A673 (cell line): ENCODE measurements around the gene DOCK8. TPM values are rescaled to one million over a fixed set of nuclear protein-coding genes. Genes with fewer than 3 reads are reported as not detected.

Source experiments
- BruUV-seq: library from RNA; stranded (reverse); fragments of 400-500 nt; replicated peaks from 2 replicates; lab custom pipeline; 2021; lab: Mats Ljungman, UMichigan
- CTCF ChIA-PET: fragments of 300-600 bp; sonication (Branson Sonifier 250); formaldehyde crosslinking; loops from one replicate; lab custom pipeline; 2022; ENCODE audit warnings: antibody characterized with exemption; lab: Charles Lee
- POLR2A ChIA-PET: fragments of 300-600 bp; sonication (Branson Sonifier 250); formaldehyde crosslinking; loops from one replicate; lab custom pipeline; 2022; ENCODE audit warnings: antibody characterized with exemption; ENCODE audit not compliant: low non-redundant PET; lab: Charles Lee
- DNase-seq: peaks from one replicate; pipeline ENCODE4 v3.0.0-alpha.2; 2015; ENCODE audit warnings: low spot score
- H3K27ac ChIP-seq: fragments of 200-600 bp; sonication (generic); 2 replicates; pipeline ENCODE4 v1.5.1; 2016; ENCODE audit warnings: mixed run types, low read depth, mild to moderate bottlenecking, mixed read lengths, antibody characterized with exemption, low read length; ENCODE audit not compliant: poor library complexity, severe bottlenecking
- H3K27me3 ChIP-seq: fragments of 200-600 bp; sonication (generic); replicated peaks from 2 replicates; pipeline ENCODE4 v1.6.1; 2017; ENCODE audit warnings: mixed run types, low read depth, mild to moderate bottlenecking, mixed read lengths, antibody characterized with exemption, low read length; ENCODE audit not compliant: insufficient read depth, poor library complexity
- H3K36me3 ChIP-seq: fragments of 200-600 bp; sonication (generic); 2 replicates; pipeline ENCODE4 v1.6.1; 2016; ENCODE audit warnings: mixed run types, mild to moderate bottlenecking, mixed read lengths, antibody characterized with exemption, low read length; ENCODE audit not compliant: insufficient read depth, poor library complexity, severe bottlenecking
- H3K4me1 ChIP-seq: fragments of 200-600 bp; sonication (generic); 2 replicates; pipeline ENCODE4 v1.6.1; 2017; ENCODE audit warnings: mixed run types, mild to moderate bottlenecking, mixed read lengths, antibody characterized with exemption, low read length; ENCODE audit not compliant: insufficient read depth, poor library complexity, severe bottlenecking
- H3K4me3 ChIP-seq: fragments of 200-600 bp; sonication (generic); 2 replicates; pipeline ENCODE4 v1.5.1; 2016; ENCODE audit warnings: low read depth, mixed run types, mild to moderate bottlenecking, mixed read lengths, low read length; ENCODE audit not compliant: poor library complexity, severe bottlenecking
- H3K9me3 ChIP-seq: fragments of 200-600 bp; sonication (generic); 2 replicates; pipeline ENCODE4 v1.6.1; 2016; ENCODE audit warnings: mixed run types, low read depth, mild to moderate bottlenecking, mixed read lengths, antibody characterized with exemption, low read length; ENCODE audit not compliant: poor library complexity, severe bottlenecking
- CTCF ChIP-seq: fragments of 300-800, 200-600 bp; sonication (generic); conservative IDR thresholded peaks from 2 replicates; pipeline ENCODE4 v1.5.1; 2017; ENCODE audit warnings: low read depth, mild to moderate bottlenecking, antibody characterized with exemption, low read length, moderate library complexity, mixed read lengths
- EZH2 ChIP-seq: fragments of 200-600 bp; sonication (generic); IDR thresholded peaks from 2 replicates; pipeline ENCODE4 v1.6.1; 2017; ENCODE audit warnings: borderline replicate concordance, low read depth, mild to moderate bottlenecking, mixed read lengths, antibody characterized with exemption, low read length; ENCODE audit not compliant: poor library complexity, severe bottlenecking
- intact Hi-C: fragments of 100-400 bp; cut with micrococcal nuclease; formaldehyde crosslinking; loops from one replicate; pipeline ENCODE4 v1.10.0; 2022; ENCODE audit not compliant: unreplicated experiment
- total RNA-seq: library from RNA; stranded (reverse); gene quantifications from 2 replicates; pipeline ENCODE4 v1.2.3, GENCODE V29; 2021

Gene DOCK8
- total RNA-seq, 1 experiment from 2014 or later: not detected

- no TSS peak for BruUV-seq
- Histone ChIP-seq H3K9me3 (no peaks in the 10 kb centered on the region), H3K27ac (no peak overlapping the region), H3K4me3 (no peak overlapping the region), H3K27me3 (peaks cover 28% of the 10 kb centered on the region), H3K4me1 (no peaks in the 10 kb centered on the region), H3K36me3 (no peaks in the 10 kb centered on the region)
- POLR2A ChIA-PET: no interaction called here
- intact Hi-C loops: no loop called here
- CTCF ChIA-PET: no interaction called here
- TF ChIP-seq EZH2 (no peak), CTCF (no peak)
- DNase-seq: no peak
These were observed 36.7 kb downstream of the DOCK8 start for GRCh38 chr9:251398-251797.

GRCh38 chr9:253539-253938, 38.9 kb downstream of the DOCK8 start:
- POLR2A ChIA-PET: no interaction called here
- H3K9me3 ChIP-seq: no peaks in the 10 kb centered on the region
- no peak overlapping the region for H3K27ac ChIP-seq
- TF ChIP-seq EZH2 (no peak), CTCF (no peak)
- H3K27me3 ChIP-seq: peaks cover 41% of the 10 kb centered on the region
- DNase-seq: no peak
- H3K36me3 ChIP-seq: no peaks in the 10 kb centered on the region
- H3K4me1 ChIP-seq: no peaks in the 10 kb centered on the region
- H3K4me3 ChIP-seq: no peak overlapping the region
- CTCF ChIA-PET: no interaction called here
- intact Hi-C loops: no loop called here
- BruUV-seq: no TSS peak

- Histone ChIP-seq H3K27me3 (peaks cover 41% of the 10 kb centered on the region), H3K36me3 (no peaks in the 10 kb centered on the region), H3K4me3 (no peak overlapping the region), H3K4me1 (no peaks in the 10 kb centered on the region), H3K27ac (no peak overlapping the region), H3K9me3 (no peaks in the 10 kb centered on the region)
- intact Hi-C loops: no loop called here
- no peak for TF ChIP-seq EZH2
- TF ChIP-seq CTCF: no peak
- CTCF ChIA-PET: no interaction called here
- POLR2A ChIA-PET: no interaction called here
- no TSS peak for BruUV-seq
- DNase-seq: no peak
These were observed 39.9 kb downstream of the DOCK8 start for GRCh38 chr9:254516-254915.
